NCI-H2196 (cell line): ENCODE data around the gene SHISA4.
"Not testable (repeated sequence)": the region's sequence is repeated elsewhere in the genome, so short reads cannot be mapped to it uniquely, and the experiment has no call there.

Source experiments
- DNase-seq: peaks from one replicate; lab custom pipeline; 2025; ENCODE audit not compliant: unreplicated experiment; lab: John Stamatoyannopoulos, UW

The SHISA4 gene

GRCh38 chr1:201896951-201897391, 8.3 kb downstream of the SHISA4 start:
- DNase-seq: no peak

GRCh38 chr1:201898240-201898894, 9.7 kb downstream of the SHISA4 start:
- DNase-seq: no peak

GRCh38 chr1:201898992-201899391, 10.3 kb downstream of the SHISA4 start:
- DNase-seq: no peak

GRCh38 chr1:201899683-201900429, 11.2 kb downstream of the SHISA4 start:
- DNase-seq: no peak

GRCh38 chr1:201900476-201900875, 11.8 kb downstream of the SHISA4 start:
- no peak for DNase-seq

- DNase-seq: not testable (repeated sequence)
These were observed 12.3 kb downstream of the SHISA4 start for GRCh38 chr1:201901036-201901435.

GRCh38 chr1:201902198-201902597, 13.5 kb downstream of the SHISA4 start:
- no peak for DNase-seq

- DNase-seq: no peak
These were observed 14.4 kb downstream of the SHISA4 start for GRCh38 chr1:201903135-201903534.

GRCh38 chr1:201904579-201904978, 15.9 kb downstream of the SHISA4 start:
- DNase-seq: no peak

- DNase-seq: no peak
These were observed 16.7 kb downstream of the SHISA4 start for GRCh38 chr1:201905234-201905890.

GRCh38 chr1:201906336-201906735, 17.6 kb downstream of the SHISA4 start:
- DNase-seq: no peak

GRCh38 chr1:201907621-201908020, 18.9 kb downstream of the SHISA4 start:
- DNase-seq: no peak

GRCh38 chr1:201911826-201912571, 23.3 kb downstream of the SHISA4 start:
- no peak for DNase-seq

- DNase-seq: no peak
These were observed 24.1 kb downstream of the SHISA4 start for GRCh38 chr1:201912832-201913231.

- no peak for DNase-seq
These were observed 25.9 kb downstream of the SHISA4 start for GRCh38 chr1:201914456-201915235.

- DNase-seq: peak; percentile 37
These were observed 28.1 kb downstream of the SHISA4 start for GRCh38 chr1:201916649-201917249.

- no peak for DNase-seq
These were observed 28.8 kb downstream of the SHISA4 start for GRCh38 chr1:201917362-201918033.

- DNase-seq: no peak
These were observed 29.6 kb downstream of the SHISA4 start for GRCh38 chr1:201918343-201918742.

- no peak for DNase-seq
These were observed 33.4 kb downstream of the SHISA4 start for GRCh38 chr1:201921952-201922558.
